HG02623 (cell line): ENCODE results near the gene GMPR.

Experiments
- ATAC-seq: cut with Tn5 transposase; IDR thresholded peaks from one replicate; pipeline ENCODE4 v1.9.1; 2021; ENCODE audit warnings: moderate library complexity; ENCODE audit not compliant: unreplicated experiment

The GMPR gene

GRCh38 chr6:16270178-16270794 is 31.9 kb downstream of the GMPR start:
- ATAC-seq: no peak

GRCh38 chr6:16271428-16271827 is 33.0 kb downstream of the GMPR start:
- ATAC-seq: no peak

- ATAC-seq: no peak
These were observed 33.8 kb downstream of the GMPR start for GRCh38 chr6:16272201-16272600.

- no peak for ATAC-seq
These were observed 34.9 kb downstream of the GMPR start for GRCh38 chr6:16273256-16273655.

- no peak for ATAC-seq
These were observed 36.1 kb downstream of the GMPR start for GRCh38 chr6:16274483-16274882.

- no peak for ATAC-seq
These were observed 36.6 kb downstream of the GMPR start for GRCh38 chr6:16274885-16275589.

- ATAC-seq: no peak
These were observed 39.0 kb downstream of the GMPR start for GRCh38 chr6:16277101-16277981.

GRCh38 chr6:16278048-16278724 is 39.8 kb downstream of the GMPR start:
- ATAC-seq: no peak

GRCh38 chr6:16278750-16279149 is 40.4 kb downstream of the GMPR start:
- ATAC-seq: no peak

GRCh38 chr6:16279243-16279642 is 40.9 kb downstream of the GMPR start:
- ATAC-seq: no peak

- ATAC-seq: no peak
These were observed 44.0 kb downstream of the GMPR start for GRCh38 chr6:16282370-16282769.

- ATAC-seq: no peak
These were observed 46.1 kb downstream of the GMPR start for GRCh38 chr6:16284472-16284871.

- no peak for ATAC-seq
These were observed 47.2 kb downstream of the GMPR start for GRCh38 chr6:16285467-16286150.

- no peak for ATAC-seq
These were observed 47.8 kb downstream of the GMPR start for GRCh38 chr6:16286151-16286522.

- ATAC-seq: no peak
These were observed 49.8 kb downstream of the GMPR start for GRCh38 chr6:16288163-16288562.

- no peak for ATAC-seq
These were observed 53.4 kb downstream of the GMPR start for GRCh38 chr6:16291739-16292138.

GRCh38 chr6:16292432-16292831 is 54.0 kb downstream of the GMPR start:
- no peak for ATAC-seq

GRCh38 chr6:16292942-16293341 is 54.6 kb downstream of the GMPR start:
- ATAC-seq: no peak

GRCh38 chr6:16294371-16294770 is 56.0 kb downstream of the GMPR start:
- ATAC-seq: no peak

- no peak for ATAC-seq
These were observed 56.7 kb downstream of the GMPR start for GRCh38 chr6:16295060-16295459.

- ATAC-seq: no peak
These were observed 57.1 kb downstream of the GMPR start for GRCh38 chr6:16295471-16295870.
